Measurements from ENCODE around the gene PBX2. TPM values are rescaled to one million over a fixed set of nuclear protein-coding genes. Genes with fewer than 3 reads are reported as not detected.

PBX2 gene
- 130 to 165 TPM (median 150 TPM) in 3 replicates for total RNA-seq (2021)
- percentile 94 among the genes with signal in this experiment for Bru-seq, nascent RNA
- long read RNA-seq, experiment 1, transcript PBX2-201 (9 exons, 3,205 nt) = major isoform, 21 of 30 reads
- long read RNA-seq, experiment 1, partial matches to known transcripts = 6 of 30 reads
- long read RNA-seq, experiment 1, other reads (novel, unspliced or antisense) = 3 of 30 reads
- long read RNA-seq, experiment 2, transcript PBX2-201 (9 exons, 3,205 nt) = major isoform, 58 of 96 reads
- long read RNA-seq, experiment 2, partial matches to known transcripts = 28 of 96 reads
- long read RNA-seq, experiment 2, other reads (novel, unspliced or antisense) = 9 of 96 reads
- long read RNA-seq, experiment 3, partial matches to known transcripts = 0 of 5 reads
- long read RNA-seq, experiment 3, other reads (novel, unspliced or antisense) = 1 of 5 reads

DNA sequence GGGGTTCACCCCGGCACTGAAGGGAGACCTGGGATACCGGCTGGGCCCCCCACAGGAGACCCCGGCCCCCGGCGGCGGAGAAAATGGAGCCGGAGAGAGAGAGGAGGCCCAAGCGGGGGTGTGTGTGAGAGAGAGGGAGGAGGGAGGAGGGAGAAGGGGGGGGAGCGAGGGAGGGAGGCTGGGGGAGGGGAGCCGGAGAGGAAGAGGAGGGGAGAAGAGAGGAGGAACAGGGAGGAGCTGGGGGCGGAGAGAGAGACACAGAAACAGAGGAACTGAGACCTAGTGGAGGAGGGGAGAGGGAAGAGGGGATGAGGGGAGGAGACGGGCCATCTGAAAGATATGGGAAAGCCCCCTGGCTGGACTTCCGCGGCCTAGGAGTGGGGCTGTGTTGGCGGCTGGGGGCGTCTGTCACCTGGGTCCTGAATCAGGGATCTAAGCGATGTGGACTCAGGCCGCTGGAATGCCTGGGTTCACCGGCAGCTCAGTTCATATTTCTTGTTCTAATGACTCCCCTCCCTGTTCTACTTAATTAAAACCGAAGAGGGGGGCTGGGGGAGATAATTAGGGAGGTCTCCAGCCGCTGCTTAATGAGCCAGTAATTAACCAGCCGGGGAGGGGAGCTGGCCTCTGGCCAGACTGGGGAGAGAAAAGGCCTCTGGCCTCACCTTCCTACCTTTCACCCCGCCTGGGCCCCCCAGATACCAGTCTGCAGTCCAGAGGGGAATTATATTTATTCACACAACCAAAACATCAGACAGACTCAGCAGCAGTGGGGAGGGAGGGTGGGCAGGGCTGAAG is at the start of gene PBX2:
Gene PBX2 (minus strand): TSS at position 149 of the 798 bp plus-strand sequence. CDS start 287 bp downstream, outside the sequence.
- peaks cover 64% of the 10 kb centered on the region for H3K4me1 Mint-ChIP-seq
- CTCF ChIA-PET = interaction anchor here (0.6 to 1.9 kb wide), 6 partner anchors 8 to 764 kb away, joined by 3 to 11 read pairs (median 4); partner anchors contain the start of gene PRRT1
- peak; percentile 64 for ATAC-seq

DNA sequence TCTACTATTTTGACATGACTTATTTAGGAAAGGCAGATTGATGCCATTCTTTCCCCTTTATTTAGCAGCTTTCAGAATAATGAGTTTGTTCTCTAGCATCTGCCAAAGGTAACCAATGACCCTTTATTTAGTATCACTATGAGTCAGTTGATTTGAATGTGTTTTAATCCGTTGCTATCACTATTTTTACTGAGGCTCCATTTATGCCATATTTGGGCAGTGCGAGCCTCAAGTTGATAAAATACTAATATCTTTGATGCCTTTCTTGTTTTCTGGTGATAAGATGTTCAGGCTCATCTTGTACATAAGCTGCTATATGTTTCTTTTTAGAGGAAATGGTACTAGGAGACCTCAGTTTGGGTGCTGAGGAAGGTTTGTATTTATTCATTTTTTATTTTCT is 49.5 kb upstream of the PBX2 start:
- no peaks in the 10 kb centered on the region for H3K36me3 Mint-ChIP-seq
- H3K4me1 Mint-ChIP-seq = no peaks in the 10 kb centered on the region
- DNase-seq (ENCODE audit: low spot score) = no peak
- no peak overlapping the region for H3K4me3 Mint-ChIP-seq
- H3K27me3 Mint-ChIP-seq (ENCODE audit: low read depth) = no peaks in the 10 kb centered on the region; the same call in 1 of the 2 replicates
- no peak for ATAC-seq
- no peak overlapping the region for H3K27ac Mint-ChIP-seq
- CTCF ChIA-PET = no interaction called here
- H3K9me3 Mint-ChIP-seq = no peaks in the 10 kb centered on the region
- POLR2A ChIA-PET = no interaction called here
- no peak for TF ChIP-seq GRHL2 (CRISPR knock-in tag; IDR thresholded peaks at IDR 0.05; ENCODE audit: insufficient replicate concordance, severe bottlenecking)
- TF ChIP-seq ETV6 (CRISPR knock-in tag; IDR thresholded peaks at IDR 0.05) = no peak
- TF ChIP-seq TEAD1 (CRISPR knock-in tag; IDR thresholded peaks at IDR 0.05) = no peak
- TF ChIP-seq IRF2 (CRISPR knock-in tag; IDR thresholded peaks at IDR 0.05; ENCODE audit: borderline replicate concordance, low read depth) = no peak
- no peak for TF ChIP-seq KAT7 (CRISPR knock-in tag; IDR thresholded peaks at IDR 0.05; ENCODE audit: borderline replicate concordance)
- no peak for TF ChIP-seq GABPB1 (CRISPR knock-in tag; IDR thresholded peaks at IDR 0.05)
- TF ChIP-seq, protein P1, sequence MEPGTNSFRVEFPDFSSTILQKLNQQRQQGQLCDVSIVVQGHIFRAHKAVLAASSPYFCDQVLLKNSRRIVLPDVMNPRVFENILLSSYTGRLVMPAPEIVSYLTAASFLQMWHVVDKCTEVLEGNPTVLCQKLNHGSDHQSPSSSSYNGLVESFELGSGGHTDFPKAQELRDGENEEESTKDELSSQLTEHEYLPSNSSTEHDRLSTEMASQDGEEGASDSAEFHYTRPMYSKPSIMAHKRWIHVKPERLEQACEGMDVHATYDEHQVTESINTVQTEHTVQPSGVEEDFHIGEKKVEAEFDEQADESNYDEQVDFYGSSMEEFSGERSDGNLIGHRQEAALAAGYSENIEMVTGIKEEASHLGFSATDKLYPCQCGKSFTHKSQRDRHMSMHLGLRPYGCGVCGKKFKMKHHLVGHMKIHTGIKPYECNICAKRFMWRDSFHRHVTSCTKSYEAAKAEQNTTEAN (CRISPR knock-in tag; IDR thresholded peaks at IDR 0.05) = no peak
- TF ChIP-seq ZNF671 (CRISPR knock-in tag; IDR thresholded peaks at IDR 0.05) = no peak
- TF ChIP-seq, protein P2, sequence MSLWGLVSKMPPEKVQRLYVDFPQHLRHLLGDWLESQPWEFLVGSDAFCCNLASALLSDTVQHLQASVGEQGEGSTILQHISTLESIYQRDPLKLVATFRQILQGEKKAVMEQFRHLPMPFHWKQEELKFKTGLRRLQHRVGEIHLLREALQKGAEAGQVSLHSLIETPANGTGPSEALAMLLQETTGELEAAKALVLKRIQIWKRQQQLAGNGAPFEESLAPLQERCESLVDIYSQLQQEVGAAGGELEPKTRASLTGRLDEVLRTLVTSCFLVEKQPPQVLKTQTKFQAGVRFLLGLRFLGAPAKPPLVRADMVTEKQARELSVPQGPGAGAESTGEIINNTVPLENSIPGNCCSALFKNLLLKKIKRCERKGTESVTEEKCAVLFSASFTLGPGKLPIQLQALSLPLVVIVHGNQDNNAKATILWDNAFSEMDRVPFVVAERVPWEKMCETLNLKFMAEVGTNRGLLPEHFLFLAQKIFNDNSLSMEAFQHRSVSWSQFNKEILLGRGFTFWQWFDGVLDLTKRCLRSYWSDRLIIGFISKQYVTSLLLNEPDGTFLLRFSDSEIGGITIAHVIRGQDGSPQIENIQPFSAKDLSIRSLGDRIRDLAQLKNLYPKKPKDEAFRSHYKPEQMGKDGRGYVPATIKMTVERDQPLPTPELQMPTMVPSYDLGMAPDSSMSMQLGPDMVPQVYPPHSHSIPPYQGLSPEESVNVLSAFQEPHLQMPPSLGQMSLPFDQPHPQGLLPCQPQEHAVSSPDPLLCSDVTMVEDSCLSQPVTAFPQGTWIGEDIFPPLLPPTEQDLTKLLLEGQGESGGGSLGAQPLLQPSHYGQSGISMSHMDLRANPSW (CRISPR knock-in tag; conservative IDR thresholded peaks at IDR 0.05; ENCODE audit: low read depth) = no peak

More for the DNA sequence above, at the start of gene PBX2:
- Mint-ChIP-seq H3K27me3 (ENCODE audit: low read depth) (no peaks in the 10 kb centered on the region), H3K27ac (peak within 1 kb of the TSS; percentile 88), H3K9me3 (no peaks in the 10 kb centered on the region), H3K36me3 (peaks cover 22% of the 10 kb centered on the region), H3K4me3 (peak within 1 kb of the TSS; percentile 85)
- TF ChIP-seq, protein P3, sequence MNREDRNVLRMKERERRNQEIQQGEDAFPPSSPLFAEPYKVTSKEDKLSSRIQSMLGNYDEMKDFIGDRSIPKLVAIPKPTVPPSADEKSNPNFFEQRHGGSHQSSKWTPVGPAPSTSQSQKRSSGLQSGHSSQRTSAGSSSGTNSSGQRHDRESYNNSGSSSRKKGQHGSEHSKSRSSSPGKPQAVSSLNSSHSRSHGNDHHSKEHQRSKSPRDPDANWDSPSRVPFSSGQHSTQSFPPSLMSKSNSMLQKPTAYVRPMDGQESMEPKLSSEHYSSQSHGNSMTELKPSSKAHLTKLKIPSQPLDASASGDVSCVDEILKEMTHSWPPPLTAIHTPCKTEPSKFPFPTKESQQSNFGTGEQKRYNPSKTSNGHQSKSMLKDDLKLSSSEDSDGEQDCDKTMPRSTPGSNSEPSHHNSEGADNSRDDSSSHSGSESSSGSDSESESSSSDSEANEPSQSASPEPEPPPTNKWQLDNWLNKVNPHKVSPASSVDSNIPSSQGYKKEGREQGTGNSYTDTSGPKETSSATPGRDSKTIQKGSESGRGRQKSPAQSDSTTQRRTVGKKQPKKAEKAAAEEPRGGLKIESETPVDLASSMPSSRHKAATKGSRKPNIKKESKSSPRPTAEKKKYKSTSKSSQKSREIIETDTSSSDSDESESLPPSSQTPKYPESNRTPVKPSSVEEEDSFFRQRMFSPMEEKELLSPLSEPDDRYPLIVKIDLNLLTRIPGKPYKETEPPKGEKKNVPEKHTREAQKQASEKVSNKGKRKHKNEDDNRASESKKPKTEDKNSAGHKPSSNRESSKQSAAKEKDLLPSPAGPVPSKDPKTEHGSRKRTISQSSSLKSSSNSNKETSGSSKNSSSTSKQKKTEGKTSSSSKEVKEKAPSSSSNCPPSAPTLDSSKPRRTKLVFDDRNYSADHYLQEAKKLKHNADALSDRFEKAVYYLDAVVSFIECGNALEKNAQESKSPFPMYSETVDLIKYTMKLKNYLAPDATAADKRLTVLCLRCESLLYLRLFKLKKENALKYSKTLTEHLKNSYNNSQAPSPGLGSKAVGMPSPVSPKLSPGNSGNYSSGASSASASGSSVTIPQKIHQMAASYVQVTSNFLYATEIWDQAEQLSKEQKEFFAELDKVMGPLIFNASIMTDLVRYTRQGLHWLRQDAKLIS (CRISPR knock-in tag; IDR thresholded peaks at IDR 0.05; ENCODE audit: borderline replicate concordance) = no peak
- TF ChIP-seq ZNF219 (CRISPR knock-in tag; IDR thresholded peaks at IDR 0.05; ENCODE audit: borderline replicate concordance) (no peak), SP1 (CRISPR knock-in tag; conservative IDR thresholded peaks at IDR 0.05) (peak; percentile 57), SOX15 (CRISPR knock-in tag; IDR thresholded peaks at IDR 0.05) (no peak), PRDM15 (CRISPR knock-in tag; IDR thresholded peaks at IDR 0.05) (peak; percentile 95), ZNF232 (CRISPR knock-in tag; IDR thresholded peaks at IDR 0.05) (no peak), FOXJ3 (CRISPR knock-in tag; IDR thresholded peaks at IDR 0.05; ENCODE audit: borderline replicate concordance) (no peak), RORB (CRISPR knock-in tag; IDR thresholded peaks at IDR 0.05) (no peak), MYBL2 (CRISPR knock-in tag; IDR thresholded peaks at IDR 0.05) (no peak), ZNF263 (CRISPR knock-in tag; IDR thresholded peaks at IDR 0.05; ENCODE audit: low read depth) (peak; percentile 96), ZBTB21 (CRISPR knock-in tag; IDR thresholded peaks at IDR 0.05; ENCODE audit: borderline replicate concordance) (no peak), NFE2L1 (CRISPR knock-in tag; IDR thresholded peaks at IDR 0.05) (0 out of 2 replicates have a peak, but pooled peaks have one; percentile 31)
- POLR2A ChIA-PET = interaction anchor here (0.5 to 1.2 kb wide), 3 partner anchors 13 to 567 kb away, joined by 3 read pairs; partner anchors contain the start of gene ATF6B
- DNase-seq (ENCODE audit: low spot score) = peak; percentile 68
